Ishikawa (cell line): ENCODE measurements around the gene SEPTIN10.

ENCODE experiments used
- CEBPB ChIP-seq: IDR thresholded peaks from 2 replicates; pipeline ENCODE4 v1.6.1; 2012
- CREB1 ChIP-seq: IDR thresholded peaks from 2 replicates; pipeline ENCODE4 v1.6.1; 2012; ENCODE audit warnings: low read depth
- EGR1 ChIP-seq: IDR thresholded peaks from 2 replicates; pipeline ENCODE4 v1.6.1; 2012
- EP300 ChIP-seq: IDR thresholded peaks from 2 replicates; pipeline ENCODE4 v1.6.1; 2012; ENCODE audit warnings: borderline replicate concordance
- FOXM1 ChIP-seq: IDR thresholded peaks from 2 replicates; pipeline ENCODE4 v1.6.1; 2012; ENCODE audit warnings: low read depth, borderline replicate concordance
- MAX ChIP-seq: IDR thresholded peaks from 2 replicates; pipeline ENCODE4 v1.6.1; 2012
- NFIC ChIP-seq: IDR thresholded peaks from 2 replicates; pipeline ENCODE4 v1.6.1; 2012
- RAD21 ChIP-seq: IDR thresholded peaks from 2 replicates; pipeline ENCODE4 v1.6.1; 2012; ENCODE audit warnings: low read depth
- TAF1 ChIP-seq: IDR thresholded peaks from 2 replicates; pipeline ENCODE4 v1.6.1; 2012; ENCODE audit warnings: low read depth, mild to moderate bottlenecking
- TCF12 ChIP-seq: IDR thresholded peaks from 2 replicates; pipeline ENCODE4 v1.6.1; 2012; ENCODE audit warnings: low read depth
- TEAD4 ChIP-seq: IDR thresholded peaks from 2 replicates; pipeline ENCODE4 v1.6.1; 2012
- YY1 ChIP-seq: IDR thresholded peaks from 2 replicates; pipeline ENCODE4 v1.6.1; 2012; ENCODE audit warnings: low read depth
- ZBTB7A ChIP-seq: IDR thresholded peaks from 2 replicates; pipeline ENCODE4 v1.6.1; 2012; ENCODE audit warnings: low read depth
- TF ChIP-seq, protein P1 (sequence below): IDR thresholded peaks from 2 replicates; pipeline ENCODE4 v1.6.1; 2012; ENCODE audit warnings: low read depth, mild to moderate bottlenecking
- TF ChIP-seq, protein P2 (sequence below): IDR thresholded peaks from 2 replicates; pipeline ENCODE4 v1.6.1; 2012

The SEPTIN10 gene

GRCh38 chr2:109595644-109596043 lies 18.1 kb downstream of the SEPTIN10 start:
- TF ChIP-seq EGR1 (no peak), CREB1 (no peak), CEBPB (no peak), RAD21 (no peak), ZBTB7A (no peak), FOXM1 (no peak), YY1 (no peak), TAF1 (no peak), MAX (no peak), EP300 (no peak)
- TF ChIP-seq, protein P1, sequence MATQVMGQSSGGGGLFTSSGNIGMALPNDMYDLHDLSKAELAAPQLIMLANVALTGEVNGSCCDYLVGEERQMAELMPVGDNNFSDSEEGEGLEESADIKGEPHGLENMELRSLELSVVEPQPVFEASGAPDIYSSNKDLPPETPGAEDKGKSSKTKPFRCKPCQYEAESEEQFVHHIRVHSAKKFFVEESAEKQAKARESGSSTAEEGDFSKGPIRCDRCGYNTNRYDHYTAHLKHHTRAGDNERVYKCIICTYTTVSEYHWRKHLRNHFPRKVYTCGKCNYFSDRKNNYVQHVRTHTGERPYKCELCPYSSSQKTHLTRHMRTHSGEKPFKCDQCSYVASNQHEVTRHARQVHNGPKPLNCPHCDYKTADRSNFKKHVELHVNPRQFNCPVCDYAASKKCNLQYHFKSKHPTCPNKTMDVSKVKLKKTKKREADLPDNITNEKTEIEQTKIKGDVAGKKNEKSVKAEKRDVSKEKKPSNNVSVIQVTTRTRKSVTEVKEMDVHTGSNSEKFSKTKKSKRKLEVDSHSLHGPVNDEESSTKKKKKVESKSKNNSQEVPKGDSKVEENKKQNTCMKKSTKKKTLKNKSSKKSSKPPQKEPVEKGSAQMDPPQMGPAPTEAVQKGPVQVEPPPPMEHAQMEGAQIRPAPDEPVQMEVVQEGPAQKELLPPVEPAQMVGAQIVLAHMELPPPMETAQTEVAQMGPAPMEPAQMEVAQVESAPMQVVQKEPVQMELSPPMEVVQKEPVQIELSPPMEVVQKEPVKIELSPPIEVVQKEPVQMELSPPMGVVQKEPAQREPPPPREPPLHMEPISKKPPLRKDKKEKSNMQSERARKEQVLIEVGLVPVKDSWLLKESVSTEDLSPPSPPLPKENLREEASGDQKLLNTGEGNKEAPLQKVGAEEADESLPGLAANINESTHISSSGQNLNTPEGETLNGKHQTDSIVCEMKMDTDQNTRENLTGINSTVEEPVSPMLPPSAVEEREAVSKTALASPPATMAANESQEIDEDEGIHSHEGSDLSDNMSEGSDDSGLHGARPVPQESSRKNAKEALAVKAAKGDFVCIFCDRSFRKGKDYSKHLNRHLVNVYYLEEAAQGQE, result no peak
- TF ChIP-seq, protein P2, sequence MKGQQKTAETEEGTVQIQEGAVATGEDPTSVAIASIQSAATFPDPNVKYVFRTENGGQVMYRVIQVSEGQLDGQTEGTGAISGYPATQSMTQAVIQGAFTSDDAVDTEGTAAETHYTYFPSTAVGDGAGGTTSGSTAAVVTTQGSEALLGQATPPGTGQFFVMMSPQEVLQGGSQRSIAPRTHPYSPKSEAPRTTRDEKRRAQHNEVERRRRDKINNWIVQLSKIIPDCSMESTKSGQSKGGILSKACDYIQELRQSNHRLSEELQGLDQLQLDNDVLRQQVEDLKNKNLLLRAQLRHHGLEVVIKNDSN, result no peak

DNA sequence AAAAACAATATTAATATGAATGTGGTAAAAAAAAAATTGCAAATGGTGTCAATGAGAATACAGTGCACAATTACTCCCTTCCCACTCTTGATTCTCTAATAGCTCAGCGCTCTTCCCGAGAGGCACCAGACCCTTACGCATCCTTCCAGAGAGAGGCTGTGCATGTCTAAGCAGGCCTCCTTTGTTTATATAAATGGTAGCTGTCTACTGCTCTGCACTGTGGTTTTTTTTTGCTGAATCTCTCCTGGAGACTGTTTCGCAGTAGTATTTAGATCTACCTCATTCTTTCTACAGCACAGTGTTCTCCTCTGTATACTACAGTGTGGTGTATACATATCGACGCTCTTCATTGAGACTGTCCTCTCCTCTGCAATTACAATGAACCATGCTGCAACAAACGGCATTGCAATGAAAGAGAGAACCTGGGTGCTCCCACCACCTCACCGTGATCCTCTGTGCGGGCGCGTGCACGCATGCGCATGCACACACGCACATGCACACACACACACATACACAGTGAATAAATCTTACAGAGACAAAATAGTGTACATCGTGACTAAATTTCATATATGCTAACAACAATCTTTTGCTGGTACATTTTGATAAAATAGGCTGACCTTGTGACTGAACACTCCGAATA lies 19.4 kb downstream of the SEPTIN10 start:
- TF ChIP-seq CREB1 (no peak), ZBTB7A (no peak), RAD21 (no peak), TEAD4 (no peak), NFIC (no peak), TAF1 (no peak), FOXM1 (no peak)
- TF ChIP-seq, protein P2, result no peak

- TF ChIP-seq TAF1, result no peak
- TF ChIP-seq ZBTB7A, result no peak
- TF ChIP-seq RAD21, result no peak
- no peak for TF ChIP-seq MAX
- TF ChIP-seq TCF12, result no peak
- no peak for TF ChIP-seq EP300
- no peak for TF ChIP-seq FOXM1
- TF ChIP-seq NFIC, result no peak
- TF ChIP-seq, protein P2, result no peak
- TF ChIP-seq TEAD4, result no peak
- TF ChIP-seq, protein P1, result no peak
- TF ChIP-seq YY1, result no peak
- TF ChIP-seq CEBPB, result no peak
- no peak for TF ChIP-seq EGR1
- TF ChIP-seq CREB1, result no peak
Observed at GRCh38 chr2:109592905-109593304, 20.9 kb downstream of the SEPTIN10 start.

- TF ChIP-seq, protein P2, result no peak
- TF ChIP-seq CREB1 (no peak), EGR1 (no peak), RAD21 (no peak), ZBTB7A (no peak), YY1 (no peak), NFIC (no peak), MAX (no peak), CEBPB (no peak), FOXM1 (no peak), TCF12 (no peak), EP300 (no peak), TAF1 (no peak), TEAD4 (no peak)
- TF ChIP-seq, protein P1, result no peak
Observed at GRCh38 chr2:109591206-109591605, 22.6 kb downstream of the SEPTIN10 start.
